Activated gamma-delta T cell treated with anti-CD3 and anti-CD28 coated beads, Interleukin-2, amount 50 U/mL, for 16 hours (primary cell): ENCODE results near the gene STMN1.
"Not testable (repeated sequence)": the region's sequence is repeated elsewhere in the genome, so short reads cannot be mapped to it uniquely, and the experiment has no call there.

Source experiments
- DNase-seq: peaks from one replicate; pipeline ENCODE4 v3.0.0-alpha.2; 2020; ENCODE audit warnings: low read depth

STMN1 gene

GRCh38 chr1:25905680-25906643, at the start of gene STMN1:
TSS of gene STMN1 (minus strand) at chr1:25906419. CDS start at chr1:25904676, 1,743 bp downstream.
- peak; percentile 80 for DNase-seq

- no peak for DNase-seq
These were observed 49.3 kb upstream of the STMN1 start for GRCh38 chr1:25955553-25955952.

- DNase-seq: no peak
These were observed 48.2 kb upstream of the STMN1 start for GRCh38 chr1:25954282-25954938.

GRCh38 chr1:25952841-25953401, 46.7 kb upstream of the STMN1 start:
- DNase-seq: no peak

GRCh38 chr1:25948641-25949040, 42.4 kb upstream of the STMN1 start:
- DNase-seq: no peak

- no peak for DNase-seq
These were observed 40.8 kb upstream of the STMN1 start for GRCh38 chr1:25947027-25947426.

- DNase-seq: no peak
These were observed 39.5 kb upstream of the STMN1 start for GRCh38 chr1:25945761-25946160.

- no peak for DNase-seq
These were observed 38.8 kb upstream of the STMN1 start for GRCh38 chr1:25944986-25945385.

- DNase-seq: not testable (repeated sequence)
These were observed 37.3 kb upstream of the STMN1 start for GRCh38 chr1:25943511-25943910.

- no peak for DNase-seq
These were observed 30.7 kb upstream of the STMN1 start for GRCh38 chr1:25936947-25937346.

GRCh38 chr1:25933479-25934365, 27.5 kb upstream of the STMN1 start:
- no peak for DNase-seq

- not testable (repeated sequence) for DNase-seq
These were observed 26.7 kb upstream of the STMN1 start for GRCh38 chr1:25932811-25933400.

GRCh38 chr1:25932321-25932720, 26.1 kb upstream of the STMN1 start:
- DNase-seq: no peak

- DNase-seq: no peak
These were observed 22.8 kb upstream of the STMN1 start for GRCh38 chr1:25929016-25929415.

- no peak for DNase-seq
These were observed 21.5 kb upstream of the STMN1 start for GRCh38 chr1:25927521-25928265.

- no peak for DNase-seq
These were observed 20.7 kb upstream of the STMN1 start for GRCh38 chr1:25926731-25927496.

- DNase-seq: no peak
These were observed 18.2 kb upstream of the STMN1 start for GRCh38 chr1:25924454-25924853.

GRCh38 chr1:25922971-25923552, 16.8 kb upstream of the STMN1 start:
- no peak for DNase-seq
